Thyroid gland (tissue), 4 donors: ENCODE data around the gene BRSK2. TPM values are rescaled to one million over a fixed set of nuclear protein-coding genes. Genes with fewer than 3 reads are reported as not detected.

ENCODE experiments used
- DNase-seq, 2 donors: peaks; one replicate each; pipeline ENCODE4 v3.0.0-alpha.2; 2019
- H3K27ac ChIP-seq, 3 donors: fragments of 200-600 bp; sonication (generic); 1 replicate in 2 of 3; 2 replicates in 1 of 3; pipeline ENCODE4 v1.5.1; 2016 to 2019; ENCODE audit warnings: mild to moderate bottlenecking in 1 of 3, moderate library complexity in 1 of 3
- H3K27me3 ChIP-seq: fragments of 200-600 bp; sonication (generic); one replicate; pipeline ENCODE4 v1.5.1; 2019
- H3K36me3 ChIP-seq, 2 donors: fragments of 200-600 bp; sonication (generic); one replicate each; pipeline ENCODE4 v1.5.1; 2016 to 2019
- H3K4me1 ChIP-seq, 2 donors: fragments of 200-600 bp; sonication (generic); one replicate each; pipeline ENCODE4 v1.5.1; 2017 to 2019
- H3K4me3 ChIP-seq, 3 donors: fragments of 200-600 bp; sonication (generic); replicated peaks in 1 of 3; 1 replicate in 2 of 3; 2 replicates in 1 of 3; pipeline ENCODE4 v1.5.1; 2016; ENCODE audit warnings: mild to moderate bottlenecking in 1 of 3
- H3K9me3 ChIP-seq: fragments of 200-600 bp; sonication (generic); one replicate; pipeline ENCODE4 v1.5.1; 2017
- CTCF ChIP-seq, 6 experiments: fragments of 200-600 bp in 3 of 6; fragments of 450-650 bp in 3 of 6; sonication (generic) in 3 of 6; IDR thresholded peaks; one replicate each; pipeline ENCODE4 v1.5.1; 2016 to 2019; ENCODE audit warnings: antibody characterized with exemption in 6 of 6, mild to moderate bottlenecking in 2 of 6, inconsistent platforms in 1 of 6, moderate library complexity in 1 of 6
- POLR2A ChIP-seq, 2 donors: fragments of 450-650 bp; IDR thresholded peaks; one replicate each; pipeline ENCODE4 v1.6.1; 2017; ENCODE audit warnings: antibody characterized with exemption in 2 of 2, mild to moderate bottlenecking in 2 of 2, moderate library complexity in 1 of 2
- WGBS, 2 donors: methylation state at CpG; one replicate each; pipeline ENCODE4 v1.1.5; 2017; 5-methylcytosine and 5-hydroxymethylcytosine counted together
- intact Hi-C: fragments of 100-400 bp; cut with DNase I; formaldehyde crosslinking; loops from one replicate; pipeline ENCODE4 v1.15.1; 2023
- total RNA-seq, 4 donors: library from RNA; depleted of rRNA; stranded (reverse); fragments of >200 nt; gene quantifications; one replicate each; pipeline ENCODE4 v1.2.3, GENCODE V29; 2016

The BRSK2 gene
- total RNA-seq, 4 donors from 2014 or later: 0.34 to 2.2 (median 0.81) TPM

GRCh38 chr11:1488575-1489180 lies 98.9 kb downstream of the BRSK2 start:
- H3K27ac ChIP-seq: peak overlapping the region in 2 of 3 donors; percentile 41 to 54
- H3K9me3 ChIP-seq: no peaks in the 10 kb centered on the region
- TF ChIP-seq CTCF (IDR thresholded peaks at IDR 0.05): no peak
- TF ChIP-seq POLR2A (IDR thresholded peaks at IDR 0.05): no peak
- peak in 1 of 2 donors; percentile 33 for DNase-seq
- intact Hi-C loops: no loop called here
- WGBS, 2 donors: 85 to 89% methylated on average over 20 of the region's 20 CpGs
- H3K27me3 ChIP-seq: no peaks in the 10 kb centered on the region
- H3K4me3 ChIP-seq: no peak overlapping the region
- H3K4me1 ChIP-seq: peaks cover 65 to 92% of the 10 kb centered on the region in 2 donors
- H3K36me3 ChIP-seq: no peaks in the 10 kb centered on the region

GRCh38 chr11:1490651-1491050 lies 100.9 kb downstream of the BRSK2 start:
- Histone ChIP-seq H3K36me3 (no peaks in the 10 kb centered on the region), H3K9me3 (no peaks in the 10 kb centered on the region), H3K4me1 (peaks cover 58 to 88% of the 10 kb centered on the region in 2 donors), H3K4me3 (no peak overlapping the region), H3K27ac (peak overlapping the region in 1 of 3 donors; percentile 13), H3K27me3 (no peaks in the 10 kb centered on the region)
- intact Hi-C loops: no loop called here
- peak; percentile 51 for DNase-seq
- WGBS, 2 donors: 23 to 50% methylated on average over 7 of the region's 7 CpGs
- TF ChIP-seq POLR2A (IDR thresholded peaks at IDR 0.05) (no peak), CTCF (IDR thresholded peaks at IDR 0.05) (no peak)

- WGBS, 2 donors: 94% methylated on average over 12 of the region's 12 CpGs
- H3K9me3 ChIP-seq: no peaks in the 10 kb centered on the region
- H3K27ac ChIP-seq: no peak overlapping the region
- no peak overlapping the region for H3K4me3 ChIP-seq
- H3K27me3 ChIP-seq: no peaks in the 10 kb centered on the region
- TF ChIP-seq POLR2A (IDR thresholded peaks at IDR 0.05) (no peak), CTCF (IDR thresholded peaks at IDR 0.05) (no peak)
- H3K4me1 ChIP-seq: peaks cover 50 to 84% of the 10 kb centered on the region in 2 donors
- intact Hi-C loops: no loop called here
- no peaks in the 10 kb centered on the region for H3K36me3 ChIP-seq
- no peak for DNase-seq
Observed at GRCh38 chr11:1491379-1491778, 101.6 kb downstream of the BRSK2 start.

- H3K36me3 ChIP-seq: no peaks in the 10 kb centered on the region
- DNase-seq: no peak
- no peaks in the 10 kb centered on the region for H3K9me3 ChIP-seq
- 93 to 97% methylated on average over 3 of the region's 3 CpGs for WGBS, 2 donors
- H3K27ac ChIP-seq: no peak overlapping the region
- peaks cover 31 to 80% of the 10 kb centered on the region in 2 donors for H3K4me1 ChIP-seq
- intact Hi-C loops: no loop called here
- no peaks in the 10 kb centered on the region for H3K27me3 ChIP-seq
- no peak for TF ChIP-seq POLR2A (IDR thresholded peaks at IDR 0.05)
- no peak for TF ChIP-seq CTCF (IDR thresholded peaks at IDR 0.05)
- H3K4me3 ChIP-seq: no peak overlapping the region
Observed at GRCh38 chr11:1493650-1494244, 104.0 kb downstream of the BRSK2 start.

- TF ChIP-seq CTCF (IDR thresholded peaks at IDR 0.05) (no peak), POLR2A (IDR thresholded peaks at IDR 0.05) (no peak)
- no peak for DNase-seq
- no peaks in the 10 kb centered on the region for H3K36me3 ChIP-seq
- H3K27me3 ChIP-seq: no peaks in the 10 kb centered on the region
- H3K9me3 ChIP-seq: no peaks in the 10 kb centered on the region
- intact Hi-C loops: no loop called here
- no peak overlapping the region for H3K27ac ChIP-seq
- H3K4me3 ChIP-seq: no peak overlapping the region
- peaks cover 25 to 71% of the 10 kb centered on the region in 2 donors for H3K4me1 ChIP-seq
- whole genome bisulfite sequencing, 2 donors: 48 to 50% methylated on average over 3 of the region's 3 CpGs
Observed at GRCh38 chr11:1494650-1495049, 104.9 kb downstream of the BRSK2 start.
